NCI-H1105 treated with DMSO at 0.1 percent for 48 hours (cell line): ENCODE results near the gene B4GALNT2.

Experiments used
- DNase-seq: peaks from one replicate; lab custom pipeline; 2025; lab: John Stamatoyannopoulos, UW

The B4GALNT2 gene

GRCh38 chr17:49213399-49213798, 80.8 kb downstream of the B4GALNT2 start:
- DNase-seq: no peak

GRCh38 chr17:49213847-49214246, 81.3 kb downstream of the B4GALNT2 start:
- no peak for DNase-seq

- peak; percentile 20 for DNase-seq
These were observed 82.2 kb downstream of the B4GALNT2 start for GRCh38 chr17:49214676-49215360.

GRCh38 chr17:49216482-49216881, 83.9 kb downstream of the B4GALNT2 start:
- DNase-seq: no peak

- DNase-seq: no peak
These were observed 84.5 kb downstream of the B4GALNT2 start for GRCh38 chr17:49216953-49217650.

GRCh38 chr17:49217651-49218413, 85.3 kb downstream of the B4GALNT2 start:
- DNase-seq: no peak

- no peak for DNase-seq
These were observed 86.7 kb downstream of the B4GALNT2 start for GRCh38 chr17:49218941-49219913.

- no peak for DNase-seq
These were observed 87.4 kb downstream of the B4GALNT2 start for GRCh38 chr17:49219987-49220386.

- no peak for DNase-seq
These were observed 90.6 kb downstream of the B4GALNT2 start for GRCh38 chr17:49223168-49223516.

- peak; percentile 42 for DNase-seq
These were observed 91.1 kb downstream of the B4GALNT2 start for GRCh38 chr17:49223517-49224197.

- DNase-seq: peak; percentile 48
These were observed 91.8 kb downstream of the B4GALNT2 start for GRCh38 chr17:49224198-49224996.

- no peak for DNase-seq
These were observed 92.4 kb downstream of the B4GALNT2 start for GRCh38 chr17:49224997-49225337.

GRCh38 chr17:49225554-49226236, 93.1 kb downstream of the B4GALNT2 start:
- no peak for DNase-seq
